ENCODE results near the gene FBN1.

DNA sequence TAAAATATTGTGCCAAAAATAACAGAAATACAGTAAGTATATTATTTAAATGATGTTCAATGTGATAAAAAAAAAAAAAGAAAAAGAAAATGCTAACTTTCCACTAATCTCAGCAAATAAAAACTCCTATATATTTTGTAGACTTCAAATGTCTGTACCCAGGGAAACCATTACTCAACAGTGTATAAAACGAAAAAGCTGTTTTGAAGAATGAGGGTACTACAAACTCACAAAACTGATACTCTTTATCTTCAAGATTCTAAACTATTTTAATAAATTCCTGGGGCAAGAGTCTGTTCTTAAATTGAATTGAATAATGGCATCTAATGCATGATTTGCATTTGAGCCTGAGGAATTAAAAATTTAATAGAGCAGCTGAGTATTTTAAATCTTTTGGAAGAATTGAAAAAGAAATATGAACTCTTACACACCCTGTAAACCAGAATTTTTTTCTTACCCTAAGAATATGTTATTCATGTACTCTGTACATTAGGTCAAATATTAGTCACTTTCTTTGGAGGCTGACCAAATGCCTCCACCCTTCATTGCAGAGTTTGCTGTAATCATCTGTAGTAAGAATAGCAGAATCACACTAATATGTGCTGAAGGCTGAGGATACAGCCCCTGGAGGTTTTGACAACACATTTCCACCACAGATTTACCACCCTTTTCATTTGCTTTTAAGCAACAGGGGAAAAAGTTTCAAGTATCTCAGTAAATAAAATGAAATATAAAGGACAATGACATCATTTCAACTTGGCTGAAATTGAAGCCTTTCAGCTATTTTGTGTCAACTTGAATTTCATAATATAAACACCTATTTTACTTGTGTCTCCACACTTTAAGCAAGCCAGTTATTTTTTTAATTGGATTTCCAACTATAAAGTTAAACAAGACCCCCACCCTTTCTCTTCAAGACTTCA lies 79.7 kb downstream of the FBN1 start:
- TF ChIP-seq, protein P1, sequence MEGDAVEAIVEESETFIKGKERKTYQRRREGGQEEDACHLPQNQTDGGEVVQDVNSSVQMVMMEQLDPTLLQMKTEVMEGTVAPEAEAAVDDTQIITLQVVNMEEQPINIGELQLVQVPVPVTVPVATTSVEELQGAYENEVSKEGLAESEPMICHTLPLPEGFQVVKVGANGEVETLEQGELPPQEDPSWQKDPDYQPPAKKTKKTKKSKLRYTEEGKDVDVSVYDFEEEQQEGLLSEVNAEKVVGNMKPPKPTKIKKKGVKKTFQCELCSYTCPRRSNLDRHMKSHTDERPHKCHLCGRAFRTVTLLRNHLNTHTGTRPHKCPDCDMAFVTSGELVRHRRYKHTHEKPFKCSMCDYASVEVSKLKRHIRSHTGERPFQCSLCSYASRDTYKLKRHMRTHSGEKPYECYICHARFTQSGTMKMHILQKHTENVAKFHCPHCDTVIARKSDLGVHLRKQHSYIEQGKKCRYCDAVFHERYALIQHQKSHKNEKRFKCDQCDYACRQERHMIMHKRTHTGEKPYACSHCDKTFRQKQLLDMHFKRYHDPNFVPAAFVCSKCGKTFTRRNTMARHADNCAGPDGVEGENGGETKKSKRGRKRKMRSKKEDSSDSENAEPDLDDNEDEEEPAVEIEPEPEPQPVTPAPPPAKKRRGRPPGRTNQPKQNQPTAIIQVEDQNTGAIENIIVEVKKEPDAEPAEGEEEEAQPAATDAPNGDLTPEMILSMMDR (conservative IDR thresholded peaks at IDR 0.05 in 1 of 2, IDR thresholded peaks at IDR 0.05 in 1 of 2; ENCODE audit: extremely low read depth in 1 of 2, insufficient read depth in 1 of 2, low read depth in 1 of 2, low read length in 2 of 2), result no peak
- TF ChIP-seq EZH2 (IDR thresholded peaks at IDR 0.05; ENCODE audit: borderline replicate concordance, low read length), result no peak

Measured in mammary epithelial cell (primary cell).